ENCODE data around the gene TCF7.

TCF7 gene

DNA sequence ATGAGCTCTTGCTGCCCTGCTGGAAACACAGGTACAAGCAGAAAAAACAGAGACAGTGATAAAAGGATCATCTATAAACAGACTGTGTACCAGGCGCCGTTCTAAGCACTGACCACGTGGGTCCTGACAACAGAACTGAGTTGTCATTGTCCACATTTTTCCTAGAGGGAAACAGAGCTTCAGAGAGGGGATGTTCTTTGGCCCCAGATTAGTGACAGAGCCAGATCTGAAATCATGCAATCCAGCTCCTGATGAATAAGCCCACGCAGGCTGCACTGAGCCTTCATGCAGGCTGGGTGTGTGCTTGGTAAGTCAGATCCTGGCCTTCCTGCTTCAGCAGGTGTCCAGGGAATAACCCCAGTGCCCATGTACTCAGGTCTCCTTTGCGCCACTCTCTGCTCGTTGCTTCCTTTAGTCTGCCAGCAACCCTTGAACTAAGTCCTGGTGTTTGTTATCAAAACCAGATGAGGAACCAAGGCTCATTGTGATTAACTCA, 22.8 kb upstream of the TCF7 start:
- DNase-seq, result no peak

DNA sequence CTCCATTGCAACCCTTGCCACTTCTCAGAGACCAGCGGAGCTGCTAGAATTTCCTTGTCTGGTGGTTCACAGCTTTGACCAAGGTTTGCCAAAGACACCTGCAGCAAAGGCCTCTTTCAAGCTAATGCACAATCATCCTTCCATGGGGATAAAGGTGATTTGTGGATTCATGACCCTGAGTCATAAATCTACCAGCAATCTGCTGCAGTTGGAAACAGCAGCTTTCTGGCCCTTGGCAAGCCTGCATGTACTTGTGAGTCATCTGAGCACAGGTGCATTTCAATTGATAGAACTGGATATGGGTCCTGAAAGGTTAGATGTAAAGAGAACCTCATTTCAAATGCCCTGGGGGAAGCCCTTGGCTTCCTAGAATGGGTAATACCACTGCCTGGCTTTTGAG, 21.6 kb upstream of the TCF7 start:
- DNase-seq, result no peak

DNA sequence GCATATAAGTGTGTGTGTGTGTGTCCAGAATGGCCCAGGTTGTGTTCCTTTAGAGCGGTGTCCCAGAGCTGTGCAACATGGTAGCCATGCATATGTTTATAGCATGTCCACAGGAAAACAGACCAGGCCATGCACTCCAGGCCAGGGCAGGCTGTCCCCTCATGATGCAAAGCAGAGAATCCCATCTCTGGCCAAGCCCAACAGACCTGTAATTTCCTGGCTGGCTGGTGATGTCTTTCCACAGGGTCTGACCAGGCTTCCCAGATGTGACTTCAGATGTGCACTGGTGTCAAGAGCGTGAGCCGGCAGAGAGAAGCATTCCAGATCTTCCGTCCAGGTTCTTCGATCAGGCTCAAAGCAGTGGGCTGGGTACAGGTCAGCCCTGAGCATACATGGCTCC, 21.1 kb upstream of the TCF7 start:
- DNase-seq, result no peak

DNA sequence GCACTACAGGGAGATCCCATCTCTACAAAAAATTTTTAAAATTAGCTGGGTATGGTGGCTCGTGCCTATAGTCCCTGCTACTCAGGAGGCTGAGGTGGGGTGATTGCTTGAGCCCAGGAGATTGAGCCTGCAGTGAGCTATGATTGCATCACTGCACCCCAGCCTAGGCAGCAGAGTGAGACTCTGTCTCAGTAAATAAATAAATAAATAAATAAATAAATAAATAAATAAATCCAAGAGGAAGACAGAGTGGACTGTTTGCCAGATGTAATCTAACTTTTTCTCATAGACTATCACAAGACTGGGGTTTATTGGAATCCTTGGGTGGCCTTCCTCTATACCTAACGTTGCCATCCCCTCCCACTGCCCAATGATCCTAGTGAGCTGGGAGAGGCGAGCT, 19.2 kb upstream of the TCF7 start:
- no peak for DNase-seq

DNA sequence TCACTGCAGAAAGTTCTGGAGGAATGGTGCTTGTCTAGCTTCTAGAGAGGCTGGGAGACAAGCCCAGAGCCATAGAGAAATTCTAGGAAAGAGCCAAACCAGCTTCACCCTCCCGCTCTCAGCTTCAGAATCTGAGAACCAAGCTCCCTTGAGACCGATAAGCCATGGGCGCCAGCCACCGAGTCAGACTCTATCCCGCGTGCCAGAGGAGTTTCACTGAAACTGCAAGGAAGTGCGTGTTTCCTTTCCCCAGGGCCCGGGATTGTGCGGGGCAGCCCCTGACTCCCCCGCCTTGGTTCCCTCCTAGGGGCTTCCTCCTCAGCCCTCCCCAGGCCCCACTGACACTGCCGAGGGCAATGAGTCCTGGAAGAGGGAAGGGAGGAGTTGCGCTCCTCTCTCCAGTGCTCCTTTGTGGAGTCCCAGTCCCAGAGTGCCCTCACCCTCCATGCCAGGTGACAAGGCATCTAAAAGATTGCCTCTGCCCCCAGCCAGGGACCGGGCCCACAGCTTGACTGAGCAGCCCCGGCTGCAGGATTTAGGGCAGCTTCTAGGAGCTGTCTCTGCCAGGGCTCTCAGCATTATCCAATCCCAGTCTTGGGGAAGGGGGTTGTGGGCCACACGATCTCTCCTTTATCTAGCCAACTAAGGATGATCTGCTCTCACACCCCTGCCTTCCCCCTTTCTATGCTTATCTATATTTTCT, 18.4 kb upstream of the TCF7 start:
- DNase-seq, result no peak

DNA sequence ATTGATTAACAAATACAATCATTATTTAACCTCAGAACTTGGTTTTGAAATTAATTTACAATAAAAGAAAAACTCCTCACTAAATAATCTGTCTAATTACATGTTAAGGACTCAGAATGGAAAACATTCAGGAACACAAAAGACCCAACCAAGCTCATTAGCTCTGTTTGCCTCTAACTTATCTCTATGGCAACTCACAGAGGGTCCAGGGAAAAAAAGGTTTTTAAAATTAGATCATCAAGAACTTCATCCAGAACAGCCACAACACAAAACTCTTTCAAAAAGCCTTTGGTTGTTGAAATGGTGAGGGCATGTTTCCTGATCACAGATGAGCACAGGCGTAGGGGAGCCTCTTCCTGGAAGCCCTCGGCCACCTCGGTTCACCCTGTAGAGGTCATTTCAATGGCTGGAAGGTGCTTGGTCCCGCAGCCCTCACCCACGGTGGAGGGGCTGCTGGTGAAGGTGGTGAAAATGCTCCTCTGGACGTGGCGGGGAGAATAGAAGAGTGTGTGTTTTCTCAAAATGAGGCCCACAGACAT, 17.2 kb upstream of the TCF7 start:
- DNase-seq, result no peak

DNA sequence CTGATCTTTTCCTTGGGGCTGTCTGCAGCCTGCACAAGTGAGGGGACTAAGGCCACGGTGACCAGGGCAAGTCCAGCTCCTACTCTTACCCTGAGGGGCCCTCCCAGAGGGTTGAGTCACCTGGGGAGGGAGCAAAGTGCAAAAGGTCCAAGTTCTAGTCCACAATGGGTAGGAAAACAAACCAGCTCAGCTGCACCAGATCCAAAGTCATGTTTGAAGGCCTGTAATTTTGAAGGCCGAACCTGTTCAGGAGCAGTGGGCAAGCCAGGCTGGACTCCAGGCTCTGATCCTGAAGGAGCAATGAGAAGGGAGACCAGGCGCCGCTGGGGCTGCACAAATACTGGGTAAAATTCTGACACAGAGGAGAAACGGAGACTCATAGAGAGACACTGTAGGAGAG, 15.8 kb upstream of the TCF7 start:
- DNase-seq, result no peak

DNA sequence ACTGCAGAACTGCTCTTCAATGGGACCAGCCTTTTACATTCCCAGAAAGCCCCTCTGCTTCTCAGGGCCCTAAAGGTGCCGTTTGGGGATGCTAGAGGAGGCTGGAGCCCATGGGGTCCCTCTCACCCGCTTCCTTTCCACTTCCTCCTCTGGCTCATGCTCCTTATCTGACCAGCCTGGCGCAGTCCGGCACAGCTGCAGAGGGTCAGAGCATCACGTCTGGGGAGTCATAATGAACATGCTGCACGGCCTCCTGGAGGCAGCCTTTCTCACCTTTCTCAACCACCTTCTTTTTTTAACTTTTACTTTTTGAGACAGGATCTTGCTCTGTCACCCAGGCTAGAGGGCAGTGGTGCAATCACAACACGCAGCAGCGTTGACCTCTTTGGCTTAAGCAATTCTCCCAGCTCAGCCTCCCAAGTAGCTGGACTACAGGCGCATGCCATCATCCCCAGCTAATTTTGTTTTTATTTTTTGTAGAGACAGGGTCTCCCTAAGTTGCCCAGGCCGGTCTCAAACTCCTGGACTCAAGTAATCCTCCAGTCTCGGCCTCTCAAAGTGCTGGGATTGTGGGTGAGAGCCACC, 15.1 kb upstream of the TCF7 start:
- no peak for DNase-seq

DNA sequence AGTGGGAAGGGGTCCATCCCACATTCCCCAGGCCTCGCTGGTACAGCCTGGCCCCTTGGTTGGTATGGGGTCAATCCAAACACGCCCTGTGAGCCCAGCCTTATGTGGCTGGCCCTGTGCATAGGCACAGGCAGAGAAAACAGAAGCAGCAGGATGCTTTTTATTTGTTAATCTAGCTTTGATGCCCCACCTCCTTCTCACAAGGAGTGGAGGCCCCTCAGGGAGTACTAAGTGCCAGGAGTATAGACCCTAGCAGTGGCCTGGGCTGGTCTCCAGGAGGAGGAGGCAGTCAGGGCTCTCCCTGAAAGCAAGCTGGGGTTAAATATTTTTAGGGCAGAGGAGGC, 14.6 kb upstream of the TCF7 start:
- DNase-seq, result no peak

DNA sequence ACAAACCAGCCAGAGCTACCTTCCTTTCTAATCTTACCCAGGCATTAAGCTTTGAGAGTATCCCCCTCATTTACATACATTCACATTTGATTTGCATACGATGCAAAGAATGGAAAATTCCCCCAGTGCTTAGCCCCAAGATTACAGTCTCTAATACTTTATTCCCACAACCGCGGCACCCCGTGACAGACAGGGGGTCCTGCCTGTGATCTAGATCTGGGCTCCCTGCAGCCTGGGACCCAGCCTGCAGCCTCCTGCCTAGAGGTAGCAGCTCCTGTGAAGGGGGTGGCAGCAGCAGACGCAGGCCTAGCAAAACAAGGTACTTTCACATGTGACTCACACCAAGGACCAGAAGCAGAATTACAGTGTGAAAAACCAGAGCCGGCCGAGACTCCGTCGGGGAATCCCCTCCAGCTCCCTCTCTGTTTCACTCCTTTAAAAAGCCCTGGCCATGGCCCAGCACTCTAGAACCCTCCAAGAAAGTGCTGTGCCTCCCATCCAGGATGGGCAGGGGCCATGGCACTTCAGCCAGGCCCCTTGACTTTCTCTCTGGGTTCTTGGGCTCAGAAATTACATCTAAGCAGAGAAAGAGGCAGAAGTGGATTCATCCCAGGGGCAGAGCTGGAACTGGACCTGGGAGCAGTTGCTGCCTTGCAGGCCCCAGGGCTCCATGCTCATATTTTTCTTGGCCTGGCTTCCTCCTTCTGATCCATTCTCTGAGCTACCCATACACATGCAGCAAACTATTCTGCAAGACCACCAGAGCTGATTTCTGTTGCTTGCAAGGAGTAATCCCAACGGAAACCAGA, 14.0 kb upstream of the TCF7 start:
- no peak for DNase-seq

DNA sequence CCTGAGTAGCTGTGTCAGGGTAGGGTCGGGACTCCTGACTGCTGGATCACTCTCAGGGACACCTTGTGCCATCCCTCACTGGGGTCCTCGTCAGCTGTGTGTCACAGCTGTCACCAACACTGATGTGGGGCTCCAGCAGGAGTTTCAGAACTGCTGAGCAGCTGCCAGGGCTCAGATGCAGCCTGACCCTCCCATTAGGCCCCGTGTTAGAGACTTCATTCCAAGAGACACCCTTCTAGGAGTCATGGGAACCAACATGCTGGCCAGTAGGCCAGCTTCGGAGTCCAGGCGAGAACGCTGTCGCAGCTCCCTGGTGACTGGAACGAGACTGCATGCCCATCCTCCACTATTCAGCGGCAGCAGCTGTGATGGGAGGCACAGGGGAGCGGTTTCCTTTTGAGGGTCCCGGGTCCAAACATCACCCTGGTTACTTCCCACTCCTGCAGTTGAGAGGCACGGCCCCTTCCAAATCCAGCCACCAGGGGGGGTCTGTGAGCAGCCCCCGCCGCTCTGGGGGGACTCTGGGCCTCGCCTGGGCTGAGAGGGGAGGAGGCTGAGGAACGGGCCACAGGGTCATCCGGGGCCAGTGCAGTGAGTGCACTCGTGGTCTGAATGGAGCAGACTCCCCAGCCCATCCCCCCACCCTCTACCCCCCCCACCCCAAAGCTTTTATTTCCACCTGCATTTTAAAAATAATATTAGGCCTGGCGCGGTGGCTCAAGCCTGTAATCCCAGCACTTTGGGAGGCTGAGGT, 12.6 kb upstream of the TCF7 start:
- no peak for DNase-seq

DNA sequence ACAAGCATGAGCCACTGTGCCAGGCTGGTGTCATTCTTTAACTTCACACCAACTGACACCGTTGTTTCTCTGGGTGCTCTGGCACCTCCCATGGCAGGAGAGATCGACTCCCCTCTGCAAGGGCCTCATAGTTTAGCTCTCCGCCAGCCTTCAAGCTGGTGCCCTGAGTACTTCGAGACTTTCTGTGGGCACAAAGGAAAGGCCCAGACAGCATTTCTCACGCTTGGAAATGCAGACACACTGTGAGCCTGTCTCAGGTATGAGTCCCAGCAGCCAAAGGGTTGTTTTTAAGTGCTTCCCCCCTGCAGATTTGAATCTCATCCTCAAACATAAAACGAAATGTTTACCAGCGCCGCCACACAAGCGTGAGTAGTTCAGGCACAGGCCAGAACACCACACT, 11.1 kb upstream of the TCF7 start:
- DNase-seq, result no peak

DNA sequence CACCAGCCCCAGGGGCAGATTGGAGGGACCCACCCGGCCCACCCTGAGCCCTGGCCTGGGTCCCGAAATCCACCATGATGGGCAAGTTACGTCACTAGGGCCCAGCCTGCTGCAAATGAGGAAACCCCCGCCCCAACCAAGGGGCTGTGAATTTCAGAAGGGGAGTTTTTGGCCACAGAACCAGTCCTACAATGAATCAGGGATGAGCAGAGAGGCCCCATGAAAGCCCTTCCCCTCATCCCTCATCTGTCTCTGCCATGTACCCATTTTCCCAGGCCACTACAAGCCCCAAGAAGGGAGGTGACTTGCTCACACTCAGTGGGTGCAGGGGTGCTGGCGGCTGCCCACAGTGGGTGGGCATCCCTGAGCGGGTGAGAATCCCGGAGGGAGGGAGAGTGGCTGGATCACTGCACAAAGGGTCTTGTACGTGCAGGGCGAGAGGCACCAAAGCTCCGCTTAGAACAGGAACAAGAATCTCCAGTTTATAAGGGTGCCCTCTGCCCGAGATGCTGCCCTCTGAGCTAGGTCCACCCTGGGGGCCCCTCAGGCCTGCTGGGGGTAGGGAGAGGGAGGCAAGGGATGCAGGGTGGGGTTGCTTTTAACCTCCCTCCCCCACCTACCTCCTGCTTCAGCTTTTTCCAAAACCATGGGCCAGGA, 10.4 kb upstream of the TCF7 start:
- no peak for DNase-seq

DNA sequence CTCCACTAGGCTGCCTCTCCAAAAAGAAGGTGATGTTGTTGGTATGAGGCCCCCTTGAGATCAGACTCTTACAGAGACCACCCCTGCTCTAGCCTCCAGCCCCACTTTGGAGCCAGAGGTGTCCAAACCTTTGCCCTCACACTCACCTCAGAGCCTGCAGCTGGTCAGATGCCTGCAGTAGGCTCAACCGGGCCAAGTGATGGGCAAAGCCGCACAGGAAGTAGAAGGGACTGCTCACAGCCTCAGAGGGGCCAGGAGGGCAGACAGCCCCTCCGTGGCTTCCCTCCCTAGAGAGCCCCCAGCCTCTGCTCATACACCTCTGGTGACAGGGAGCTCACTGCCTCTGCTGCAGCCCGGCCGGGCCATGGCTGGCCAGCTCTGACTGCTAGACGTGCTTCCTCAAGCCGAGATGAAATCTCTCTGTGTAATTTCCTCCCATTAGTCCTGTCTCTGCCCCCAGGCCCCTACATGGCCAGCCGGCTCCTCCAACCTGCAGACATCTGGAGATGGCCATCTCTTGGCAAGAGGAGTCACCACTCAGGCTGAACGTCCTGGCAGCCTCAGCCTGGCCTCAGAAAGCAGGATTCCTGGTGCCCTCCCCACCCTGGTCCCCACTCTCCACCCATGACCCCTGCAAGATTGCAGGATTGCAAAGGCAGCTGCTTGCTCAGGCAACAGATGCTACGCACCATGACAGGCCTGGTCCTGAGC, 7.3 kb upstream of the TCF7 start:
- no peak for DNase-seq

DNA sequence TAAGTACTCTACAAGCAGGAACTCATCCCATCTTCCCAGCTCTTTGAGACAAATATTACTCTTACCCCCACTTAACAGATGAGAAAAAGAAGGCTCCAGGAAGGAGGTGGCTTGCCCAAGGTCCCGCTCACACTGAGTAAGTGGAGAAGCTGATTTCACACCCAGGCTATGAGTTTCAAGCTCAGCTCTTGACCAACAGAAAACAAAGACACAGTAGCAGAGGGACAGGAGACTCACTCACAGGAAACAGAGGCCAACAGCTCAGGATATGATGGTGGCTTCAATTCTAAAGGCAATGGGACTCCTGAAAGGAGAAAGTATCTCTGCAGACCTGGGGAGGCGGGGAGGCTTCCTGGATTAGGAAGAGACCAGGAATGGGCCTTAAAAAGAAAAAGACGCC, 6.7 kb upstream of the TCF7 start:
- no peak for DNase-seq

DNA sequence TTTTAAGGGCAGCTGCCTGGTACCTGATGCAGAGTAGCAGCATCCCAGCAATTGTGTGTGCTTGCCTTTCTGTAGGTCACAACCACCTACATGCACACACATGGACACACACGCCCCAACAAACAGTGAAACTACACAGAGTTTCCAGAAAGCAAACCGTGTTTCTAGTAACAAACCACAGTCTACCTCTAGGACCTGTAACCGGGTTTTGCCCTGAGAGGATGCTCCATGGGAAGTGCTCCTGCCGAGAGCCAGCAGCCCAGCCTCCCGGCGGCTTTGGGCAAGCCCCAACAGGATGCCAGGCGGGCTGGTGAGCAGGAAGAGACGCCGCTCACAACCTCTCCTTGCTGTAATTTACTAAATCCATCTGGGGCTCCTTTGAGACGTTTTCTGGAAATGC, 4.1 kb upstream of the TCF7 start:
- peak; percentile 17 for DNase-seq

DNA sequence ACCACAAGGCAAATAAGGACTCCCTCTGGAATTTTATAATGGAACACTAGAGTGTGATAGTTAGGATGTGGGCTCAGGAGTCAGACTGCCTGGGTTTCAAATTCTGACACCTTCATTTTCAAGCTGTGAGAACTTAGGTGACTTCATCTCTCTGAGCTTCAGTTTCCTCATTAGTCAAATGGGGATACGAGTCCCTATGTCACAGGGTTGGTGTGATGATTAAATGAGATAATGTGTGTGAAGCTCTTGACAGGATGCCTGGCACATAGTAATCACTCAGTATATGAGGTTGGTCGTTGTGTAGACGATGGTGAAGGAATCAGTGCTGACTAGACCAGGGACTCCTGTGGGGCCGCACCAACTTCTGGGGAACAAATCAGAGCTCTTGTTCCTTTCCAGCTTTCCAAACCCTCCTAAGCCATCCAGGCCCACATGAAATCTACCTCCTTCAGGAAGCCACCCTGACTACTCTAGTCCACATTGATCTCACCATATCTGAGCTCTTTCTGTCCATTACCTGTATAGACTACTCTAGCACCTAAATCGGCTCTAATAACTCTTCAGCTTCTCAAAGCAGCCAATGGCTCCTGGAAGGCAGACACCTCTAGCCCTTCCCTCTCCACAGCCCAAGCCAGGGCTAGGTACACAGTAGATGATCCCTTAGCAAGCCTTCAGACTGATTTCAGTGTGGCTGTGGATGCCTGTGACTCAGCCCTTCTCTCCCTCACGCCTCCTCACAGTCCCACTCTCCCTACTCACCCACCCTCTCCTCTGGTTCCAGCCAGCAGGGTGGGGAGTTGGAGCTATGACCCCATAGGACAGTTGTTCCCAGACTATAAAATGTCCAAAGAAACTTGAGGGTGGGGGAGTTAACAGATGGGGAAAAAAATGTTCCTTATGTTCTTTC, 2.5 kb upstream of the TCF7 start:
- DNase-seq, result no peak

DNA sequence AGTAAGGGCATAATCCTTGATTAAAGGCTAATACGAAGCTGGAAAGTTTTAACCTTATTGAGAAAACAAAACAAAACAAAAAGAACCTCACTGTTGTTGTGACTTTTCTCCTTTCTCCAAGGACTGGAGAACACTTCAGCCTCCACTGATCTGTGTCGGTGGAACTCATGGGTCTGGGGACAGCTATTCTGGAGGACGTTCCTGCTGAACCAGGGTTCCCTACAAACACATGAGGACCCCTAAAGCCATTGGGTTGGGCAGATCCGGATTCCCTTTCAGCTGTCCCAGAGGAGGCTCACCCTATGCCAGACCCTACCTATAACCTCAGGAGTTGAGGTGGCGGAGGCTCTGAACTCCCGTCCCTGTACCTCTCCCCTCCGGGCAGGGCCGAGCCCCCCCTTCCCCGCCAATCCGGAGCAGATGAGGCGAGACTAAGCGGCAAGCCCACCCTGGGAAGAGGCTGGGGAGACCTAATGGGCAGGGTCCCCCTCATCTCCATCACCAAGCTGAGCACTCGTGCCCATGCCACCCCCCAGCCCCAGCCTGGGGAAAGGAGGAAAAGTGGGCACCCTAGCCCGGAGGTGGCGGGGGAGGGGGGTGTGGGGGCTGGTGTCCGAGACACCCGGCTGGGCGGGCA, 1.6 kb upstream of the TCF7 start:
- DNase-seq, result no peak

DNA sequence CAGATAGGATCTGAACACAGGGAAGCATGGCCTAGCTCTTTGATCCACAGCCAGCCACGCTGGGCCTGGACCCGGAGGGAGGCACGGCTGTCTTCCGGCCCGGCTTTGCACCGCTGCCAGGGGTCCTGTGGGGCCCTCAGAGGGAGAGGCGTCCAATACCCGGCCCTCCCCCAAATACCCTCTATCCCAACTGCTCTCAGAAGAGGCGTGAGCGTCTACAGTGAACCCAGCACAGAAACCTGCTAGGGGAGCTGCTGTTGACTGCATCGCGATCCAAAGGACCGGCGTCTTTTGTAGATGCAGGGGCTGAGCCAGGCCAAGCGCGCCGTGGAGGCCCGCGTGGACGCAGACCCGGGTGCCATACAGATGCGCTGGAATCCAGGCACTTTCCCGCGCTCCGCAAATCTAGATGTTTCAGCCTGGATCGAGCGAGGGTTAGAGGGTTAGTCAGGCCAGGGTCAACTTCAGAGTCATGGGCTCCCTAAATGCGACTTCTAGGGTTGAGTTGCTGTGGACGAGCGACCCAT, 1.1 kb upstream of the TCF7 start:
- no peak for DNase-seq
